ENCODE results near the gene HHATL. TPM values are rescaled to one million over a fixed set of nuclear protein-coding genes. Genes with fewer than 3 reads are reported as not detected.

HHATL gene
- total RNA-seq, 1 donor from 2014 or later = not detected

GRCh38 chr3:42658771-42659390 lies 43.7 kb downstream of the HHATL start:
- peaks cover 21% of the 10 kb centered on the region for H3K4me1 ChIP-seq (ENCODE audit: insufficient read depth, low read length)
- H3K4me3 ChIP-seq (ENCODE audit: insufficient read depth, low read depth, low read length) = no peak overlapping the region
- TF ChIP-seq CTCF (IDR thresholded peaks at IDR 0.05; ENCODE audit: insufficient read depth, low read depth, low read length) (no peak), EZH2 (IDR thresholded peaks at IDR 0.05; ENCODE audit: insufficient read depth, low read length) (no peak)
- no peak overlapping the region for H3K9ac ChIP-seq (ENCODE audit: low read length)
- Mint-ChIP-seq H3K4me3 (ENCODE audit: unreplicated experiment) (no peak overlapping the region), H3K4me1 (ENCODE audit: low read depth, unreplicated experiment) (peaks cover 5% of the 10 kb centered on the region), H3K9me3 (ENCODE audit: unreplicated experiment) (no peaks in the 10 kb centered on the region), H3K27me3 (ENCODE audit: low read depth, unreplicated experiment) (no peaks in the 10 kb centered on the region), H3K36me3 (ENCODE audit: low read depth, unreplicated experiment) (peaks cover 17% of the 10 kb centered on the region), H3K27ac (ENCODE audit: unreplicated experiment) (no peak overlapping the region)
- no peaks in the 10 kb centered on the region for H3K27me3 ChIP-seq (ENCODE audit: insufficient read depth, low read length)
- H3K36me3 ChIP-seq (ENCODE audit: insufficient read depth, low read length) = no peaks in the 10 kb centered on the region
- no peak overlapping the region for H3K27ac ChIP-seq (ENCODE audit: low read depth, low read length)
- H3K79me2 ChIP-seq (ENCODE audit: insufficient read depth, low read length) = peaks cover 28% of the 10 kb centered on the region
- no peak overlapping the region for H3K4me2 ChIP-seq (ENCODE audit: low read length)
- FAIRE-seq (no peak), DNase-seq (ENCODE audit: low read depth) (no peak)
- H3K9me3 ChIP-seq (ENCODE audit: insufficient read depth, low read depth, low read length) = no peaks in the 10 kb centered on the region
- no peak overlapping the region for H2AFZ ChIP-seq (ENCODE audit: low read depth, low read length)
- peaks cover 59% of the 10 kb centered on the region for H4K20me1 ChIP-seq (ENCODE audit: insufficient read depth, low read length)

- peaks cover 14% of the 10 kb centered on the region for H3K36me3 Mint-ChIP-seq (ENCODE audit: low read depth, unreplicated experiment)
- peaks cover 7% of the 10 kb centered on the region for H3K4me1 Mint-ChIP-seq (ENCODE audit: low read depth, unreplicated experiment)
- H3K27me3 ChIP-seq (ENCODE audit: insufficient read depth, low read length) = no peaks in the 10 kb centered on the region
- FAIRE-seq (no peak), DNase-seq (ENCODE audit: low read depth) (no peak)
- peaks cover 28% of the 10 kb centered on the region for H3K4me1 ChIP-seq (ENCODE audit: insufficient read depth, low read length)
- H2AFZ ChIP-seq (ENCODE audit: low read depth, low read length) = no peak overlapping the region
- H3K9me3 Mint-ChIP-seq (ENCODE audit: unreplicated experiment) = no peaks in the 10 kb centered on the region
- H3K36me3 ChIP-seq (ENCODE audit: insufficient read depth, low read length) = no peaks in the 10 kb centered on the region
- no peak overlapping the region for H3K4me3 ChIP-seq (ENCODE audit: insufficient read depth, low read depth, low read length)
- no peak overlapping the region for H3K4me2 ChIP-seq (ENCODE audit: low read length)
- H3K9me3 ChIP-seq (ENCODE audit: insufficient read depth, low read depth, low read length) = no peaks in the 10 kb centered on the region
- no peaks in the 10 kb centered on the region for H3K27me3 Mint-ChIP-seq (ENCODE audit: low read depth, unreplicated experiment)
- H3K27ac Mint-ChIP-seq (ENCODE audit: unreplicated experiment) = peak overlapping the region; percentile 34
- peaks cover 59% of the 10 kb centered on the region for H4K20me1 ChIP-seq (ENCODE audit: insufficient read depth, low read length)
- no peak overlapping the region for H3K4me3 Mint-ChIP-seq (ENCODE audit: unreplicated experiment)
- H3K9ac ChIP-seq (ENCODE audit: low read length) = no peak overlapping the region
- no peak overlapping the region for H3K27ac ChIP-seq (ENCODE audit: low read depth, low read length)
- no peak for TF ChIP-seq CTCF (IDR thresholded peaks at IDR 0.05; ENCODE audit: insufficient read depth, low read depth, low read length)
- TF ChIP-seq EZH2 (IDR thresholded peaks at IDR 0.05; ENCODE audit: insufficient read depth, low read length) = no peak
- peaks cover 34% of the 10 kb centered on the region for H3K79me2 ChIP-seq (ENCODE audit: insufficient read depth, low read length)
These were observed 44.4 kb downstream of the HHATL start for GRCh38 chr3:42658091-42658770.

- no peak for TF ChIP-seq EZH2 (IDR thresholded peaks at IDR 0.05; ENCODE audit: insufficient read depth, low read length)
- TF ChIP-seq CTCF (IDR thresholded peaks at IDR 0.05; ENCODE audit: insufficient read depth, low read depth, low read length) = no peak
- Mint-ChIP-seq H3K4me1 (ENCODE audit: low read depth, unreplicated experiment) (peaks cover 11% of the 10 kb centered on the region), H3K27me3 (ENCODE audit: low read depth, unreplicated experiment) (no peaks in the 10 kb centered on the region), H3K4me3 (ENCODE audit: unreplicated experiment) (no peak overlapping the region), H3K27ac (ENCODE audit: unreplicated experiment) (peak overlapping the region; percentile 34), H3K9me3 (ENCODE audit: unreplicated experiment) (no peaks in the 10 kb centered on the region), H3K36me3 (ENCODE audit: low read depth, unreplicated experiment) (peaks cover 14% of the 10 kb centered on the region)
- Histone ChIP-seq H3K4me3 (ENCODE audit: insufficient read depth, low read depth, low read length) (no peak overlapping the region), H3K4me2 (ENCODE audit: low read length) (no peak overlapping the region), H2AFZ (ENCODE audit: low read depth, low read length) (no peak overlapping the region), H3K9me3 (ENCODE audit: insufficient read depth, low read depth, low read length) (no peaks in the 10 kb centered on the region), H3K27me3 (ENCODE audit: insufficient read depth, low read length) (no peaks in the 10 kb centered on the region), H3K27ac (ENCODE audit: low read depth, low read length) (no peak overlapping the region), H3K4me1 (ENCODE audit: insufficient read depth, low read length) (peaks cover 33% of the 10 kb centered on the region), H4K20me1 (ENCODE audit: insufficient read depth, low read length) (peaks cover 59% of the 10 kb centered on the region), H3K36me3 (ENCODE audit: insufficient read depth, low read length) (no peaks in the 10 kb centered on the region), H3K79me2 (ENCODE audit: insufficient read depth, low read length) (peaks cover 37% of the 10 kb centered on the region), H3K9ac (ENCODE audit: low read length) (no peak overlapping the region)
- no peak for FAIRE-seq
- DNase-seq (ENCODE audit: low read depth) = no peak
These were observed 44.9 kb downstream of the HHATL start for GRCh38 chr3:42657675-42658074.
